ENCODE data around the gene GRK3.
"Not testable (repeated sequence)": the region's sequence is repeated elsewhere in the genome, so short reads cannot be mapped to it uniquely, and the experiment has no call there.

GRCh38 chr22:25571969-25572707, 7.7 kb downstream of the GRK3 start:
- TF ChIP-seq CTCF (conservative IDR thresholded peaks at IDR 0.05 in 1 of 2, IDR thresholded peaks at IDR 0.05 in 1 of 2; ENCODE audit: extremely low read depth in 1 of 2, insufficient read depth in 1 of 2, low read depth in 1 of 2, low read length in 2 of 2); EZH2 (IDR thresholded peaks at IDR 0.05; ENCODE audit: borderline replicate concordance, low read length): not testable (repeated sequence)

All from mammary epithelial cell (primary cell).